Spleen (tissue), 7 donors: Measurements from ENCODE around the gene TUG1.

ENCODE experiments used
- CTCF ChIP-seq, 11 experiments: fragments of 200-600 bp in 7 of 11; fragments of 450-650 bp in 4 of 11; sonication (generic) in 4 of 11; IDR thresholded peaks in 8 of 11; conservative IDR thresholded peaks in 3 of 11; 1 replicate in 7 of 11; 2 replicates in 4 of 11; pipeline versions ENCODE4 v1.4.0 to v1.8.0; 2016 to 2021; ENCODE audit warnings: antibody characterized with exemption in 11 of 11, inconsistent platforms in 4 of 11, mild to moderate bottlenecking in 1 of 11
- POLR2A ChIP-seq, 3 donors: fragments of 450-650 bp; IDR thresholded peaks; one replicate each; pipeline ENCODE4 v1.5.1; 2017; ENCODE audit warnings: antibody characterized with exemption in 3 of 3, mild to moderate bottlenecking in 1 of 3
- donor health status: DM: no; HTN: no; CAD: no; lungs with moderate emphysema.
- donor health status: DM: no; HTN: no; CAD: no.
- donor health status: DM: no; HTN: no; CAD: no.

GRCh38 chr22:30948930-30949342, 20.1 kb upstream of the TUG1 start:
- TF ChIP-seq CTCF (IDR thresholded peaks at IDR 0.05 in 8 of 11, conservative IDR thresholded peaks at IDR 0.05 in 3 of 11) (no peak), POLR2A (IDR thresholded peaks at IDR 0.05) (no peak)
